B cell (primary cell): ENCODE measurements around the gene DRC7. TPM values are rescaled to one million over a fixed set of nuclear protein-coding genes. Genes with fewer than 3 reads are reported as not detected.

Experiments
- ATAC-seq: fragments of 200-7000 bp; cut with Tn5 transposase; one replicate; pipeline ENCODE4 v1.10.0; 2021; ENCODE audit warnings: low read depth, mild to moderate bottlenecking, moderate number of reproducible peaks, moderate library complexity
- CTCF ChIA-PET: fragments of 350-600 bp; sonication (Branson Sonifier 250); formaldehyde crosslinking; loops from one replicate; lab custom pipeline; 2021; ENCODE audit warnings: antibody characterized with exemption, inconsistent platforms; lab: Charles Lee
- POLR2A ChIA-PET: fragments of 350-600 bp; sonication (Branson Sonifier 250); formaldehyde crosslinking; loops from one replicate; lab custom pipeline; 2021; ENCODE audit warnings: antibody characterized with exemption; lab: Charles Lee
- DNase-seq: peaks from one replicate; pipeline ENCODE4 v3.0.0; 2013
- H2AFZ ChIP-seq: 2 replicates; pipeline ENCODE4 v1.6.1; 2012; ENCODE audit warnings: mild to moderate bottlenecking, low read depth, low read length; ENCODE audit not compliant: insufficient read depth, poor library complexity, severe bottlenecking
- H3K27ac ChIP-seq, 2 donors: 1 replicate in 1 of 2; 2 replicates in 1 of 2; pipeline ENCODE4 v1.5.1; 2012 to 2013; ENCODE audit warnings: low read length in 2 of 2, mild to moderate bottlenecking in 2 of 2, moderate library complexity in 1 of 2
- H3K27me3 ChIP-seq, 4 experiments: fragments of 200-600 bp in 1 of 4; sonication (generic) in 1 of 4; replicated peaks in 1 of 4; 1 replicate in 2 of 4; 2 replicates in 2 of 4; pipeline versions ENCODE4 v1.6.1 to v1.7.0; 2013 to 2016; ENCODE audit warnings: low read length in 3 of 4, mild to moderate bottlenecking in 2 of 4, mixed read lengths in 1 of 4, moderate library complexity in 1 of 4; ENCODE audit not compliant: insufficient read depth in 4 of 4, control insufficient read depth in 3 of 4; ENCODE audit errors: control extremely low read depth in 1 of 4
- H3K36me3 ChIP-seq, 2 experiments: replicated peaks in 1 of 2; 1 replicate in 1 of 2; 2 replicates in 1 of 2; pipeline versions ENCODE4 v1.6.1 to v1.7.1; 2013; ENCODE audit warnings: low read length in 1 of 2; ENCODE audit not compliant: insufficient read depth in 2 of 2, control insufficient read depth in 1 of 2; ENCODE audit errors: control extremely low read depth in 1 of 2, extremely low read depth in 1 of 2
- H3K4me1 ChIP-seq, 2 donors: fragments of 200-600 bp in 1 of 2; sonication (generic) in 1 of 2; 1 replicate in 1 of 2; 2 replicates in 1 of 2; pipeline versions ENCODE4 v1.5.1 to v1.6.1; 2013 to 2017; ENCODE audit warnings: low read length in 2 of 2; ENCODE audit not compliant: control insufficient read depth in 2 of 2, insufficient read depth in 2 of 2
- H3K4me2 ChIP-seq: replicated peaks from 2 replicates; pipeline ENCODE3; 2012; ENCODE audit warnings: mild to moderate bottlenecking, low read depth, low read length; ENCODE audit not compliant: poor library complexity, severe bottlenecking
- H3K4me3 ChIP-seq, 5 experiments: fragments of 200-600 bp in 1 of 5; sonication (generic) in 1 of 5; 1 replicate in 3 of 5; 2 replicates in 2 of 5; pipeline versions ENCODE4 v1.5.1 to v1.7.0; 2011 to 2016; ENCODE audit warnings: low read length in 4 of 5, mild to moderate bottlenecking in 4 of 5, low read depth in 2 of 5, control low read depth in 1 of 5, moderate library complexity in 1 of 5; ENCODE audit not compliant: insufficient read depth in 1 of 5; ENCODE audit errors: control extremely low read depth in 1 of 5, extremely low read depth in 1 of 5
- H3K79me2 ChIP-seq: fragments of 200-600 bp; sonication (generic); one replicate; pipeline ENCODE4 v1.6.0; 2016; ENCODE audit warnings: low read length; ENCODE audit not compliant: control insufficient read depth, insufficient read depth
- H3K9ac ChIP-seq: fragments of 200-600 bp; sonication (generic); 2 replicates; pipeline ENCODE4 v1.6.1; 2017; ENCODE audit warnings: mild to moderate bottlenecking, low read length, moderate library complexity
- H3K9me3 ChIP-seq, 3 donors: one replicate each; pipeline versions ENCODE4 v1.6.1 to v1.7.1; 2013; ENCODE audit warnings: low read length in 2 of 3; ENCODE audit not compliant: control insufficient read depth in 2 of 3, insufficient read depth in 1 of 3; ENCODE audit errors: control extremely low read depth in 1 of 3
- H4K20me1 ChIP-seq: 2 replicates; pipeline ENCODE4 v1.6.0; 2012; ENCODE audit warnings: mild to moderate bottlenecking, low read length; ENCODE audit not compliant: insufficient read depth, control insufficient read depth, poor library complexity, severe bottlenecking
- H3K27ac Mint-ChIP-seq: one replicate; pipeline ENCODE4 v1.8.0; 2021; ENCODE audit warnings: mixed read lengths
- H3K27me3 Mint-ChIP-seq: one replicate; pipeline ENCODE4 v1.8.0; 2021; ENCODE audit warnings: mixed read lengths
- H3K4me1 Mint-ChIP-seq: one replicate; pipeline ENCODE4 v1.8.0; 2021; ENCODE audit warnings: mixed read lengths
- H3K4me3 Mint-ChIP-seq: one replicate; pipeline ENCODE4 v1.8.0; 2021; ENCODE audit warnings: mixed read lengths
- H3K9me3 Mint-ChIP-seq: one replicate; pipeline ENCODE4 v1.8.0; 2022; ENCODE audit warnings: mixed read lengths; ENCODE audit not compliant: insufficient read depth
- EZH2 ChIP-seq: IDR thresholded peaks from 2 replicates; pipeline ENCODE4 v1.6.1; 2012; ENCODE audit warnings: borderline replicate concordance, low read depth, mild to moderate bottlenecking, moderate library complexity, low read length; ENCODE audit not compliant: insufficient read depth, poor library complexity, severe bottlenecking
- WGBS: methylation state at CpG from one replicate; pipeline ENCODE4 v1.1.5; 2013; ENCODE audit warnings: missing lambda C conversion rate; ENCODE audit not compliant: insufficient coverage; 5-methylcytosine and 5-hydroxymethylcytosine counted together
- intact Hi-C: fragments of 100-400 bp; cut with micrococcal nuclease; formaldehyde crosslinking; loops from one replicate; pipeline ENCODE4 v1.10.0; 2022
- polyA plus RNA-seq: library from polyadenylated mRNA; depleted of rRNA; stranded (reverse); fragments of >200 nt; gene quantifications from 2 replicates; pipeline ENCODE4 v1.2.3, GENCODE V29; 2012
- total RNA-seq, 2 donors: library from RNA; stranded (reverse); fragments of 120-200 nt in 1 of 2; gene quantifications; 1 replicate in 1 of 2; 2 replicates in 1 of 2; pipeline versions ENCODE4 v1.2.3 to v1.2.4, GENCODE V29; 2013 to 2022
- TF ChIP-seq, protein P1 (sequence below): fragments of 200-600 bp; IDR thresholded peaks from one replicate; pipeline ENCODE4 v1.8.0; 2022; ENCODE audit warnings: antibody characterized with exemption, mild to moderate bottlenecking

Gene DRC7
- total and polyA plus RNA-seq, 2 donors (not counting 1 experiment from before 2014, with no cell fraction given): 0.12 to 0.22 TPM

DNA sequence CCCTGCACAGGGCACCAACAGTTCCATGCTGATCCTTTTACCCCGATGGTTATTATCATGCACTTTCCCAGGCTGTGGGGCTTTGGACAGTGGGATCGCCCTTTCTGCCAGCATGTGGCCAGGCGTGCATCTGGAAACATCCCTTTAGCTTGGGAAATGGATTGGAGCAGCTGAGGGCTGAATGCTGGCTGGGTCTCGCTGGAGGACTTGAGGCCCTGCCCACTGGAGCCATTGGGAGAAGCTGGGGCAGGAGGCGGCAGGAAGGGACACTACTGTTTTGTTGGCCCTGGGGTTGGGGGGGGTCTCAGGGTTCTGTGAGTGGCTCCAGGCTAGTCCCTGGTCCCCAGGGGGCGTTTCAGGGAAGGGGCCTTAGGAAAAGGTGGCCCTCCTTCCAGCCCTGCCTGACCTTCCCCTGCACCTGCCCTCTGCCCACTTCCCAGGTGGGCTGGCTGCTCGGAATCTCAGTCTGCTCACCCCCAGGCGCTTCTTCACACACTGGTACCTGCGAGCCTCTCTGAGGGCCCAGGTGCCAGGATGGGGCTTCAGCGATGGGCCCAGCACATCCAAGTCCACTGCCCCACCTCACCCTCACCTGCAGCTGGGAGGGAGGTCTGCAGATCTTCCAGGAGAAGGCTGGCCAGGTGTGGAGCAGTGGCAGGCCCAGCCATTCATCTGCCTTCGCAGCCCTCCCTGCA lies 28.1 kb upstream of the DRC7 start:
- Histone ChIP-seq H3K4me2 (no peak overlapping the region), H3K27me3 (no peaks in the 10 kb centered on the region), H2AFZ (no peak overlapping the region), H3K9me3 (peaks cover 0 to 3% (median 0%) of the 10 kb centered on the region in 3 donors), H4K20me1 (no peaks in the 10 kb centered on the region), H3K27ac (no peak overlapping the region), H3K79me2 (no peaks in the 10 kb centered on the region), H3K4me1 (no peaks in the 10 kb centered on the region), H3K4me3 (no peak overlapping the region), H3K9ac (no peak overlapping the region), H3K36me3 (no peaks in the 10 kb centered on the region)
- DNase-seq (no peak), ATAC-seq (no peak)
- TF ChIP-seq, protein P1, sequence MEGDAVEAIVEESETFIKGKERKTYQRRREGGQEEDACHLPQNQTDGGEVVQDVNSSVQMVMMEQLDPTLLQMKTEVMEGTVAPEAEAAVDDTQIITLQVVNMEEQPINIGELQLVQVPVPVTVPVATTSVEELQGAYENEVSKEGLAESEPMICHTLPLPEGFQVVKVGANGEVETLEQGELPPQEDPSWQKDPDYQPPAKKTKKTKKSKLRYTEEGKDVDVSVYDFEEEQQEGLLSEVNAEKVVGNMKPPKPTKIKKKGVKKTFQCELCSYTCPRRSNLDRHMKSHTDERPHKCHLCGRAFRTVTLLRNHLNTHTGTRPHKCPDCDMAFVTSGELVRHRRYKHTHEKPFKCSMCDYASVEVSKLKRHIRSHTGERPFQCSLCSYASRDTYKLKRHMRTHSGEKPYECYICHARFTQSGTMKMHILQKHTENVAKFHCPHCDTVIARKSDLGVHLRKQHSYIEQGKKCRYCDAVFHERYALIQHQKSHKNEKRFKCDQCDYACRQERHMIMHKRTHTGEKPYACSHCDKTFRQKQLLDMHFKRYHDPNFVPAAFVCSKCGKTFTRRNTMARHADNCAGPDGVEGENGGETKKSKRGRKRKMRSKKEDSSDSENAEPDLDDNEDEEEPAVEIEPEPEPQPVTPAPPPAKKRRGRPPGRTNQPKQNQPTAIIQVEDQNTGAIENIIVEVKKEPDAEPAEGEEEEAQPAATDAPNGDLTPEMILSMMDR: no peak
- no peak for TF ChIP-seq EZH2
- Mint-ChIP-seq H3K27ac (no peak overlapping the region), H3K4me3 (no peak overlapping the region), H3K4me1 (no peaks in the 10 kb centered on the region), H3K9me3 (no peaks in the 10 kb centered on the region), H3K27me3 (peaks cover 14% of the 10 kb centered on the region)
- CTCF ChIA-PET: no interaction called here
- POLR2A ChIA-PET: interaction anchor here (0.6 kb wide), 1 partner anchor 837 kb away, joined by 3 read pairs; no protein-coding TSS in a partner anchor
- 94% methylated on average over 9 of the region's 11 CpGs for WGBS
- intact Hi-C loops: no loop called here

DNA sequence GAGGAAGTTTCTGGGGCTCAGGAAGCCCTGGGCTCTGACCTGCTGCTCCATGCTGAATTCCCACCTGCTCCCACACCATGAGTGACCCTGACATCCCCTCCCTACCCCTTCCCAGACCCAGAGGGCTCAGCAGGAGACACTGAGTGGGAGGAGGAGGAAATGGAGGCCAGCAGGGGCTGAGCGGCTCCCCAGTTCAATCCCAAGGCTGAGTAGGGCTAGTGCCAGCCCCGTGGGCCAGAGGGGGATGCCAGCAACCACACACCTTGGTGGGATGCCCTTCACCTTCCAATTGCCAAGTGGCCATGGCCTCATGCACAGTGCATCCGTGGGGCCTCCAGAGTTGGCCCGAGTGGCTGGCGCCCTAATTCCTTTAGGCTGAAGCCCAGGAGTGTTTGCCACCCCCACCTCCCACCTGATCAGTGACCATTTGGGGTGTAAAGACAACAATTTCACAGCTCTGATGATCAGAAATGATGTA lies 27.5 kb upstream of the DRC7 start:
- DNase-seq: no peak
- H3K27ac Mint-ChIP-seq: no peak overlapping the region
- H3K9me3 Mint-ChIP-seq: no peaks in the 10 kb centered on the region
- no peak overlapping the region for H3K4me3 Mint-ChIP-seq
- Histone ChIP-seq H3K4me3 (no peak overlapping the region), H3K9me3 (no peaks in the 10 kb centered on the region), H3K27ac (no peak overlapping the region), H2AFZ (no peak overlapping the region), H3K4me1 (no peaks in the 10 kb centered on the region), H3K4me2 (no peak overlapping the region), H3K27me3 (no peaks in the 10 kb centered on the region), H3K9ac (no peak overlapping the region), H4K20me1 (no peaks in the 10 kb centered on the region), H3K36me3 (no peaks in the 10 kb centered on the region), H3K79me2 (no peaks in the 10 kb centered on the region)
- no peak for TF ChIP-seq EZH2
- TF ChIP-seq, protein P1: no peak
- ATAC-seq: no peak
- intact Hi-C loops: no loop called here
- H3K4me1 Mint-ChIP-seq: no peaks in the 10 kb centered on the region
- H3K27me3 Mint-ChIP-seq: peaks cover 15% of the 10 kb centered on the region
- CTCF ChIA-PET: interaction anchor here (0.6 kb wide), 1 partner anchor 77 kb away, joined by 3 read pairs; no protein-coding TSS in a partner anchor
- WGBS: 91% methylated on average over 5 of the region's 5 CpGs
- POLR2A ChIA-PET: no interaction called here
